NOMO-1 treated with dmso at 0.1 percent for 144 hours (cell line): ENCODE data around the gene CDC42SE2.
"Not testable (repeated sequence)": the region's sequence is repeated elsewhere in the genome, so short reads cannot be mapped to it uniquely, and the experiment has no call there.

ENCODE experiments used
- DNase-seq: peaks from one replicate; lab custom pipeline; 2025; ENCODE audit not compliant: unreplicated experiment; lab: John Stamatoyannopoulos, UW

Gene CDC42SE2

DNA sequence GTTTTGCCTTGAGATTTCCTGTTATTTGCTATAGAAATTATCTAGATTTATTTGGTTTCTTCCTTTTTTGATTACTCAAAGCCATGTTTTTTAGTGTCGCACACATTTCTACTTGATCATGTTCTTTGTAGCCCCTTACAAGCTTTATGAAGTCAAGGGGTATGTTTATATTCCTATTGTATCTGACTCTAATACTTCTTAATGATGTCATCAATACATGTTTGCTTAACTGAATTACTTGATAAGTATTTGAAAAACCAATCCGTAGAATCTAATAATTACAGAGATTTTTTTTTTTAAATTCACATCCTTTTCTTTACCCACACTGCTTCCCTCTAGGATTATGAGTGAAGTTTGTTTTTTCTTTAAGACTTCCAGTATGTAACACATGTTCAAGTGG is 53.0 kb downstream of the CDC42SE2 start:
- no peak for DNase-seq

DNA sequence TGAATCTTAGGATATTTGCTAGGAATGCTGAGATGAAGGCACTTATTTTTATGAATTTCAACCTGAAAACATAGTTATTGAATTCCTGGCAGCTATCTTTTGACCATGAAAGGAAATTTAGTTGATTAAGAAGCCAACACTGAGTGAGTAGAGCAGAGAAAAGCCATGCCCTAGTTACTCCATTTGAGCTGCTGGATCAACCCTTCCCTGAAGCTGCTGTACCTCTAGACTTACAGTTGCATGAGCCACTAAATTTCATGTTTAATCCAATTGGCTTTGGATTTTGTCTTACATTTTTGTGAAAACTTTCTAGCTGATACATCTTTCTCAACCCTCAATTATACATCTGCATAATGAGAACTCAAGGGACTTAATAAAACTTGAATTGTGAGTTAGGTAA is 54.6 kb downstream of the CDC42SE2 start:
- no peak for DNase-seq

DNA sequence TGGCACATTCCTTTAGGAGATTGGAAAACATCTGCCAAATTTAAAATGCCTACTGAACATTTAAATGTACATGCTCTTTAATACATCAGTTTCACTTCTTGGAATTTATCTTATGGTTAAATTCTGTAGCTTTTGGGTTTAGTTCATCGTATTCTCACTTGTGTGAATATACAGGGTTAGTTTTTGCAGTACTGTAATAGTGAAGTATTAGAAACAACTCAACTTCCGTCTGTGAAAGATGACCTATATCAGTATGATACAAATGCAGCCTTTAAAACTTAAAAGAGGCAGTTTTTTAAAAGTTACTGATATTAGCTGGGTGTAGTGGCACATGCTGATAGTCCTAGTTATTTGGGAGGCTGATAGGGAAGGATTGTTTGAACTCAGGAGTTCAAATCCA is 57.2 kb downstream of the CDC42SE2 start:
- DNase-seq, result no peak

DNA sequence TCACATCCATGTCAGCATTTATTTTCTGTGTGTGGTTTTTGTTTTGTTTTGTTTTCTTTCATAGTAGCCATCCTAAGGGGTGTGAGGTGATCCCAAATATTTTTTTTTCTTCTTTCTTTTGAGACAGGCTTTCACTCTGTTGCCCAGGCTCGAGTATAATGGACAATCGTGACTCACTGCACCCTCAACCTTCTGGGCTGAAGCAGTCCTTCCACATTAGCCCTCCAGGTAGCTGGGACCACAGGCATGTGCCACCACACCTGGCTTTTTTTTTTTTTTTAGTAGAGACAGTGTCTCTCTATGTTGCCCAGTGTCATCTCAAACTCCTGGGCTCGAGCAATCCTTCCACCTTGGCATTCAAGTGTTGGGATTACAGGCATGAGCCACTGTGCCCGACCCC is 59.1 kb downstream of the CDC42SE2 start:
- DNase-seq, result no peak

DNA sequence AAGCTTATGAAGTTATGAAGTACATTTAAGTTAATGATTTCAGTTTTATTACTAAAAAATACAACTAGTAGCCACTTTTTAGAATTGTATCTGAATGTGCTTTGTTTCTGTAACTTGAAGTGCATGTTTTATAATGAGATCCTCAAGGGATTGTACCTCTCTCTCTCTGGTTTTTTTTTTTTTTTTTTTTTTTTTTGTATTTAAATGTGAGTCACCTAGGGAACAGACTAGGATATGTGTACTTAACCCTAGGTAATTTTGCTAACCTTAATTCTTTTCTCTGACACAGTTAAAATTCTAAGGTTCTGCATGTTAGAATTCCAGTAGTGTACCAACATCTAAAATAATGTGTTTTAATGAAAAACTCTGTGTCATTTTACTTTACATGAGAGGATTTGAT is 59.5 kb downstream of the CDC42SE2 start:
- DNase-seq, result no peak

DNA sequence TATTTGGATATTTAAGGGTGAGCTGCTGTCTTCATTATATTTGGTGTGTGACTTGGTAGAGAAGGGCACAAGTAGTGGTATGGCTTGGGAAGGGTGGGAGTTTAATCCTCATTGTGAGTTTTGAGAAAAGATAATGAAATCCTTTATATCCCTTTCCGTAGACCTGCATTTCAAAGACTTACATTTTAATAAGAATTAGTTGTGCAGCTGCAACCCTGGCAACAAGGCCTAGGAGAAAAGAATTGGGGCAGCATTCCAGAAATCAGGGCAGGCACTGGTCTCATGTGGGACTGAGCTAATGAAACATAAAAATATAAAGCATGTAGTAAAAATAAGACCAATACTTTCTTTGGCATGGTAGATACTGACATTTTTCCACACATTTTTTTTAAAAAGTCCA is 60.5 kb downstream of the CDC42SE2 start:
- no peak for DNase-seq

DNA sequence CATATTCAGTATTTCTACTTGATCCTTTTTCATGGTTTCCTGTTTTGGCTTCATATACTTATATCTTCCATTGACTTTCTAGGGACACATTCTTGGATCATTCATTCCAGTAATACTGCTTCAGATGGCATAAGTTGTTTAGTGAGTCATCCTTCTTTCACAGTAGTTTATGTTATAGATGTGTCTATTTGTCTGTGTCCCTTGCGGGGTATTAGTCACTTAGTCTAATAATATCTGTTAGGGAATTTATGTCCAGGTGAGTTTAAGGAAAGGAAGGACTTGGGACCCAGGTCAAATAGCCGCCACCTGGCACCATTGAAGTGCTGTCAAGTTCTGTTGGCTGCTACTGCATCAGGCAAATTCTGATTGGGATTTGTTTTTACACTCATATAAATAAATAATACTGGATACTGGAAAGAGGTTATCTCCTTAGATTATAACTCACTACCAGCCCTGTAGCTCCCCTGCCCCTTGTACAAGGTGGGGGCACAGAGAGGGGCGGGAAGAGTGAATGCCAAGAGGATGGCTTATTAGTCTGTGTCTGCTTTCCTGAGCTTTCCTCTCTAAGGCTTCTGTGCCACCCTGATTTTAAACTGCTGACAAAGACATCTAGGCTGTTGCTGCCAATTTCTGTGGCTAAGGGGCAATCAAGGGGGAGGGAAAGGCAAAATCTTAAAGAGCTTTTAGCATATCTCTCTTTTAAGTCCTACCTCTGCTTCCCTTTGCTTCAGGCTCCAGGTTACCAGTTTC is 64.9 kb downstream of the CDC42SE2 start:
- no peak for DNase-seq

DNA sequence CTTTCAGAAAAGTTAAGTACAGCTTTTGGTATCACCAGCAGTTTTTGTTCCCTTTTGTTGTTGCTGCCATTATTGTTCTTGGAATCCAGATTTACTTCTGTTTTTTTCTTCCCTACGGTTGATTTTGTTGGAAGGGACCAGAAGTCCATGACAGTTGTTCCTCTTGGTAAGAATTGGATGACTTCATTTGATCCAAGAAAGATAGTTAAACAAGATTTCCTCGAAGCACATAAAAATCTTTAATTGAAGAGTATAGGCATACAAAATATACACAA is 65.4 kb downstream of the CDC42SE2 start:
- DNase-seq, result peak; percentile 23

DNA sequence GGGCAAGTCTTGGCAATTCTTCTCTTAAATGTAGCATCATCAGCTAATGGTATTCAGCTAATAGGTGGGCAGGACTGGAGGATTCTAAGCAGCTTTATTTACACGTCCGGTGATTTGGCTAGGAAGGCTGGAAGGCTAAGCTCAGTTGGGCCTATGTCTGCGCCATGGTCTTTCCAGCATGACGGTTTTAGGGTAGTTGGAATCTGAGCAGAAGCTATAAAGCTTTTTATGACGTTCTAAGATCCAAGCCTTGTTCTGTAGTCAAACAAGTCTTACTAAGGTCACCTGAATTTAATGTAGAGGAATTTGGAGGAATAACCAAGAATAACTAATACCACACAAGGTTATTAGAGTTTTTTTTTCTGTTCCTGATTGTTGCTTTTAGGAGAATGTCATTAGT is 66.2 kb downstream of the CDC42SE2 start:
- DNase-seq, result no peak

DNA sequence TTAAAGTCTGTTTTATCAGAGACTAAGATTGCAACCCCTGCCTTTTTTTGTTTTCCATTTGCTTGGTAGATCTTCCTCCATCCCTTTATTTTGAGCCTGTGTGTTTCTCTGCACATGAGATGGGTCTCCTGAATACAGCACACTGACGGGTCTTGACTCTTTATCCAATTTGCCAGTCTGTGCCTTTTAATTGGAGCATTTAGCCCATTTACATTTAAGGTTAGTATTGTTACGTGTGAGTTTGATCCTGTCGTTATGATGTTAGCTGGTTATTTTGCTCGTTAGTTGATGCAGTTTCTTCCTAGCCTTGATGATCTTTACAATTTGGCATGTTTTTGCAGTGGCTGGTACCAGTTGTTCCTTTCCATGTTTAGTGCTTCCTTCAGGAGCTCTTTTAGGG is 71.9 kb downstream of the CDC42SE2 start:
- not testable (repeated sequence) for DNase-seq

DNA sequence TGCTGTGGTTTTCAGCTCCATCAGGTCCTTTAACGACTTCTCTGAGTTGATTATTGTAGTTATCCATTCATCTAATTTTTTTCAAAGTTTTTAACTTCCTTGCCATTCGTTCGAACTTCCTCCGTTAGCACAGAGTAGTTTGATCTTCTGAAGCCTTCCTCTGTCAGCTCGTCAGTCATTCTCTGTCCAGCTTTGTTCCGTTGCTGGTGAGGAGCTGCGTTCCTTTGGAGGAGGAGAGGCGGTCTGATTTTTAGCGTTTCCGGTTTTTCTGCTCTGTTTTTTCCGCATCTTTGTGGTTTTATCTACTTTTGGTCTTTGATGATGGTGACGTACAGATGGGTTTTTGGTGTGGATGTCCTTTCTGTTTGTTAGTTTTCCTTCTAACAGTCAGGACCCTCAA is 72.9 kb downstream of the CDC42SE2 start:
- DNase-seq, result not testable (repeated sequence)

DNA sequence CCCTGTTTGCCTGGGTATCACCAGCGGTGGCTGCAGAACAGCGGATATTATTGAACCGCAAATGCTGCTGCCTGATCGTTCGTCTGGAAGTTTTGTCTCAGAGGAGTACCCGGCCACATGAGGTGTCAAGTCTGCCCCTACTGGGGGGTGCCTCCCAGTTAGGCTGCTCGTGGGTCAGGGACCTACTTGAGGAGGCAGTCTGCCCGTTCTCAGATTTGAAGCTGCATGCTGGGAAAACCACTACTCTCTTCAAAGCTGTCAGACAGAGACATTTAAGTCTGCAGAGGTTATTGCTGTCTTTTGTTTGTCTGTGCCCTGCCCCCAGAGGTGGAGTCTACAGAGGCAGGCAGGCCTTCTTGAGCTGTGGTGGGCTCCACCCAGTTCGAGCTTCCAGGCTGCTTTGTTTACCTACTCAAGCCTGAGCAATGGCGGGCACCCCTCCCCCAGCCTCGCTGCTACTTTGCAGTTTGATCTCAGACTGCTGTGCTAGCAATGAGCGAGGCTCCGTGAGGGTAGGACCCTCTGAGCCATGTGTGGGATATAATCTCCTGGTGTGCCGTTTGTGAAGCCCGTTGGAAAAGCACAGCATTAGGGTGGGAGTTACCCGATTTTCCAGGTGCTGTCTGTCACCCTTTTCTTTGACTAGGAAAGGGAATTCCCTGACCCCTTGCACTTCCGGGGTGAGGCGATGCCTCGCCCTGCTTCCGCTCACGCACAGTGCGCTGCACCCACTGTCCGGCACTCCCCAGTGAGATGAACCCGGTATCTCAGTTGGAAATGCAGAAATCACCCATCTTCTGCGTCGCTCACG is 73.6 kb downstream of the CDC42SE2 start:
- DNase-seq, result not testable (repeated sequence)

DNA sequence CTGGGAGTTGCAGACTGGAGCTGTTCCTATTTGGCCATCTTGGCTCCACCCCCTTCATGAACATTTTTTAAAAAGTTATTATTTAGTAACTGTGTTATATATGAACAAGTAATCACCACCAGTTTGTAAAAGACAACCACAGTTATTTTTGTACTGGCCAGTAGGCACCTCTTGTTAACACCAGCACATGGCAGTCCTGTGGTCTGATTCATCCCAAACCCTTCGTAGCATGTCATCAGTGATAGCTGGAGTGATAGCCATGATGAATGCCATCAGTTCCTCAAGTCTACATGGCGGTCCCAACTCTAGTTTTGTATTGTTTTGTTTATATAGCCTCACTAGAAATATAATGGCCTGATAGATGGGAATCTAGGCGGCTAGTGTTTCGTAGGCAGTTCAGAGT is 74.2 kb downstream of the CDC42SE2 start:
- DNase-seq, result no peak

DNA sequence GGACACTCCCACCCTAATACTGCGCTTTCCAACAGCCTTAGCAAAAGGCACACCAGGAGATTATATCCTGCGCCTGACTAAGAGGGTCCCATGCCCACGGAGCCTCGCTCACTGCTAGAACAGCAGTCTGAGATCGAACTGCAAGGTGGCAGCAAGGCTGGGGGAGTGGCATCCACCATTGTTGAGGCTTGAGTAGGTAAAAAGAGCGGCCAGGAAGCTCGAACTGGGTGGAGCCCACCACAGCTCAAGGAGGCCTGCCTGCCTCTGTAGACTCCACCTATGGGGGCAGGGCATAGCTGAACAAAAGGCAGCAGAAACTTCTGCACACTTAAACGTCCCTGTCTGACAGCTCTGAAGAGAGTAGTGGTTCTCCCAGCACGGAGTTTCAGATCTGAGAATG is 80.4 kb downstream of the CDC42SE2 start:
- not testable (repeated sequence) for DNase-seq

DNA sequence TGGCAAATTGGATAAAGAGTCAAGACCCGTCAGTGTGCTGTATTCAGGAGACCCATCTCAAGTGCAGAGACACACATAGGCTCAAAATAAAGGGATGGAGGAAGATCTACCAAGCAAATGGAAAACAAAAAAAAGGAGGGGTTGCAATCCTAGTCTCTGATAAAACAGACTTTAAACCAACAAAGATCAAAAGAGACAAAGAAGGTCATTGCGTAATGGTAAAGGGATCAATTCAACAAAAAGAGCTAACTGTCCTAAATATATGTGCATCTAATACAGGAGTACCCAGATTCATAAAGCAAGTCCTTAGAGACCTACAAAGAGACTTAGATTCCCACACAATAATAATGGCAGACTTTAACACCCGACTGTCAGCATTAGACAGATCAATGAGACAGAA is 82.4 kb downstream of the CDC42SE2 start:
- not testable (repeated sequence) for DNase-seq

DNA sequence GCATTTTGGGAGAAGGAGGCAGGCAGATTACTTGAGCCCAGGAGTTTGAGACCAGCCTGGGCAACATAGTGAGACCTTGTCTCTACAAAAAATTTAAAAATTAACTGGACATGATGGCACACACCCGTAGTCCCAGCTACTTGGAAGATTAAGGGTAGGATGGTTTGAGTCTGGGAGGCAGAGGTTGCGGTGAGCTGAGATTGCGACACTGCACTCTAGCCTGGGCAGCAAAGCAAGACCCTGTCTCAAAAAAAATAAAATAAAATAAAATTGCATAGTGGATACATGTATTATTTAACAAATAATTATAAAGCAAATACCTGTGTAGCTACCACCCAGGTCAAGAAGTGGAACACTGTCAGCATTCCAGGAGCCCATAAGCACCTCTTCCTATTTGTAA is 90.1 kb downstream of the CDC42SE2 start:
- no peak for DNase-seq

DNA sequence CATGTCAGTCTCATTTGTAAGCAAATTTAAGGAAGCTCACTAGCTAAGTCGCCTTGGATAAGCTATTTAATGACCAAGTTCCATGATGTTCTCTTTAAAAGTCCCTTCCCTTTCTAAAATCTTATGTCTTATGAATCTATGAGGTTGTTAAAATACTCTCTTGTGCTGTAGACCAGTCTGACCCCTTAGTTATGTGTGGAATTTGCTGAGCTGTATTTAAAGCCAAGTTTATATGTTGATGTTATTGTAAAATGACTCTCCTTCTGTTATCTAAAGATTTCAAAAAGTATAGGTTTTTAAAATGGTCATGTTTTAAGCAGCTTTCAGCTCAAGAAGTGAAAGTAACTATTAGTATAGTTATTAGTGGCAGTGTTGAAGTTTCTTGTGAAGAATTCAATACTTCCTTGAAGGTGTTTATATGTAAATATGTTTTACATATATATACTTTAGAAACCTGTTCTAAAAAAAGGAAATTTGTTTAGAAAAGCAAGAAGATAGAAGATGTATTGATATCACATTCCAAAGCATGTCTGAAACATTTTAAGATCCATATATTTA is 92.2 kb downstream of the CDC42SE2 start:
- DNase-seq, result no peak

DNA sequence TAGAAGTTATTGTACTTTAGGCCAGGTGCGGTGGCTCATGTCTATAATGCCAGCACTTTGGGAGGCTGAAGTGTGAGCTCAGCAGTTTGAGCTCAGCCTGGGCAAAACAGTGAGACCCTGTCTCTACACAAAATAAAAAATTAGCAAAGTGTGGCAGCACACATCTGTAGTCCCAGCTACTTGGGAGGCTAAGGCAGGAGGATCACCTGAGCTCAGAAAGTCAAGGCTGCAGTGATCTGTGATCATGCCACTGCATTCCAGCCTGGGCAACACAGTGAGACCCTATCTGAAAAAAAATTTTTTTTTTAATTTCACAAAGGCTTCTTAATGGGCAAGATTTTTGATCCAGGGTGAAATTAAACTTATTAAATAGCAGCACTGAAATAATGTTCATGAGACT is 92.8 kb downstream of the CDC42SE2 start:
- no peak for DNase-seq

DNA sequence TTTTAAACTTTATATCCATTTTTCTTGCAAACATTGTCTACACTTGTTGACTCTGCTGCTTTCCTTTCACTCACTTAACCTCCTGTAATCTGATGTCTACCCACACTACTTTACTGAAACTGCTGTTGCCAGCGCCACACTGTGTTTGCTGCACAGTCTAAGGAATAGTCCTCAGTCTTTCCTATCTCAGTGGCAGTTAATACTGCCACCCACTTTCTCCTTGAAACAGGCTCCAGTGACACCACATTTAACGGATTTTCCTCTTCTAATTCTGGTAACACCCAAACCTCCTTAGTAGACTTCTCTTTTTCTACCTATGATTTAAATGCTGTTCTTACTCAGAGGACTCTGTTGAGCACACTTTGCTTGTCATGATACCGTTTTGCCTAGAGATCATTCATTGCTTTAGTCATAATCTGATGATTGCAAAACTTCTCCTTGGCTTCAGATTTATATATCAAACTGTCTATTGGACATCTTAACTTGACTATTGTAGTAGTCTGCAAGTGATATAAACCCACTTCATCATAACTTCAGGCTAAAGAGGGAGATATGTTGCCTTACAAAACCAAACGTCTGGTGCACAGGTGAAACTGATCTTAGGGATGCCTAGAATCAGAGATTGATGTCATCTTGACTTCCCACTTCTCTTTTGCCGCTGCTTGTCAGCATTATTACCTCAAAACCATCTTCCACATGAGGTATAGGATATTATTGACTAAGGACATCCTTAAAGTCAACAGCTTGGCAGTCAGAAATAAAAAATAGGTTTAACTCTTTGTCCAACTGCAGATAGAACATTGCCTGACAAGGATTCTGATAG is 94.1 kb downstream of the CDC42SE2 start:
- peak; percentile 67 for DNase-seq

DNA sequence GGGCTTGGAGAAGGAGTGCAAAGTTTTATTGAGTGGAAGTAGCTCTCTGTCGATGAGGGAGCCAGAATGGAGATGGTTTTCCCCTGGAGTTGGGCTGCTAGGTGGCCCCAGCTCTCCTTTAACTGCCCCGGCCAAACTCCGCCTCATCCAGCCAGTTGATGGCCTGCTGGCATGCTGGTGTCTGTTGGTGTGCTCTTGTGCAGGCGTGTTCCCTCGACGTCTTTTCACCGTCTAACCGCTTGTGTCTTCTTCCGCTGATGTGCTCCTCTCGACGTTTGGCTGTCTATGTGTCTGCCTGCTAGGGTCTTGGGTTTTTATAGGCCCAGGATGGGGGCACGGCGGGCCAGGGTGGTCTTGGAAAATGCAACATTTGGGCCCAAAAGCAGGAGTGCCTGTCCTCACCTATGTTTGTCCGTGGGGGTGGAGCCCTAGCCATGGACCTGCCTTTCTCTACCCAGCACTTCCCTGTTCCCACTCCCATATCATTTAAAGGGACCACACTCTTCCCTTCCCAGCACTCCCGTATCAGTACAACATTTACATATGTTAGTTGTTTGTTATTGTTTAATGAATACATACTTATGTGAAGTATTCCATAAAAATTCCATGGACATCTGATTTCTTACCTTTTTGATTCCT is 97.9 kb downstream of the CDC42SE2 start:
- no peak for DNase-seq
